MCF 10A (cell line): Measurements from ENCODE around the gene KLHL3. TPM values are rescaled to one million over a fixed set of nuclear protein-coding genes. Genes with fewer than 3 reads are reported as not detected.

Experiments
- BruUV-seq: library from RNA; stranded (reverse); fragments of 400-500 nt; replicated peaks from 2 replicates; lab custom pipeline; 2021; lab: Mats Ljungman, UMichigan
- CTCF ChIA-PET: fragments of 300-600 bp; sonication (Branson Sonifier 250); formaldehyde crosslinking; extraction: SDS; loops from one replicate; lab custom pipeline; 2021; ENCODE audit warnings: antibody characterized with exemption, inconsistent platforms; lab: Yijun Ruan, JAX
- POLR2A ChIA-PET: fragments of 300-600, 350-650 bp; sonication (Branson Sonifier 250); formaldehyde crosslinking; extraction: SDS; loops from one replicate; lab custom pipeline; 2020; ENCODE audit warnings: antibody characterized with exemption, inconsistent platforms; lab: Yijun Ruan, JAX
- DNase-seq: peaks from one replicate; pipeline ENCODE4 v3.0.0-alpha.2; 2018; ENCODE audit not compliant: unreplicated experiment
- H3K27ac Mint-ChIP-seq: one replicate; pipeline ENCODE4 v1.8.0; 2022; ENCODE audit warnings: mild to moderate bottlenecking, low read depth, mixed read lengths; ENCODE audit not compliant: unreplicated experiment
- H3K27me3 Mint-ChIP-seq: one replicate; pipeline ENCODE4 v1.8.0; 2022; ENCODE audit warnings: mixed read lengths; ENCODE audit not compliant: insufficient read depth, unreplicated experiment
- H3K36me3 Mint-ChIP-seq: one replicate; pipeline ENCODE4 v1.8.0; 2022; ENCODE audit warnings: mild to moderate bottlenecking, moderate library complexity, mixed read lengths; ENCODE audit not compliant: insufficient read depth, unreplicated experiment
- H3K4me1 Mint-ChIP-seq: one replicate; pipeline ENCODE4 v1.8.0; 2022; ENCODE audit warnings: mixed read lengths; ENCODE audit not compliant: insufficient read depth, unreplicated experiment
- H3K4me3 Mint-ChIP-seq: one replicate; pipeline ENCODE4 v1.8.0; 2022; ENCODE audit warnings: mild to moderate bottlenecking, moderate library complexity, mixed read lengths; ENCODE audit not compliant: unreplicated experiment
- H3K9me3 Mint-ChIP-seq: one replicate; pipeline ENCODE4 v1.8.0; 2022; ENCODE audit warnings: mixed read lengths; ENCODE audit not compliant: unreplicated experiment
- CTCF ChIP-seq: fragments of 200-600 bp; IDR thresholded peaks from one replicate; pipeline ENCODE4 v1.8.0; 2022; ENCODE audit warnings: antibody characterized with exemption, mild to moderate bottlenecking; ENCODE audit not compliant: unreplicated experiment
- intact Hi-C: fragments of 100-400 bp; cut with micrococcal nuclease; formaldehyde crosslinking; loops from 2 replicates; pipeline ENCODE4 v1.14.1; 2022
- total RNA-seq: library from RNA; stranded (reverse); gene quantifications from 2 replicates; pipeline ENCODE4 v1.2.3, GENCODE V29; 2022

Gene KLHL3
- total RNA-seq, 1 experiment from 2014 or later, result 0.49 TPM

GRCh38 chr5:137718611-137719010, 17.3 kb downstream of the KLHL3 start:
- Mint-ChIP-seq H3K27me3 (peaks cover 21% of the 10 kb centered on the region), H3K36me3 (no peaks in the 10 kb centered on the region), H3K4me1 (no peaks in the 10 kb centered on the region), H3K9me3 (no peaks in the 10 kb centered on the region), H3K27ac (no peak overlapping the region), H3K4me3 (no peak overlapping the region)
- BruUV-seq, result no TSS peak
- CTCF ChIA-PET, result interaction anchor here (1.1 to 4.4 kb wide), 3 partner anchors 23 to 89 kb away, joined by 5 to 35 read pairs (median 12); no protein-coding TSS in a partner anchor
- intact Hi-C loops, result no loop called here
- POLR2A ChIA-PET, result no interaction called here
- DNase-seq, result no peak
- no peak for TF ChIP-seq CTCF

GRCh38 chr5:137716337-137716736, 19.6 kb downstream of the KLHL3 start:
- BruUV-seq, result no TSS peak
- intact Hi-C loops, result no loop called here
- Mint-ChIP-seq H3K4me3 (no peak overlapping the region), H3K9me3 (no peaks in the 10 kb centered on the region), H3K4me1 (no peaks in the 10 kb centered on the region), H3K27ac (no peak overlapping the region), H3K27me3 (peaks cover 12% of the 10 kb centered on the region), H3K36me3 (no peaks in the 10 kb centered on the region)
- CTCF ChIA-PET, result interaction anchor here (1.5 to 4.4 kb wide), 3 partner anchors 14 to 56 kb away, joined by 3 to 35 read pairs (median 10); no protein-coding TSS in a partner anchor
- POLR2A ChIA-PET, result interaction anchor here (1.4 kb wide), 1 partner anchor 30 kb away, joined by 3 read pairs; no protein-coding TSS in a partner anchor
- no peak for DNase-seq
- TF ChIP-seq CTCF, result no peak

GRCh38 chr5:137715456-137715855, 20.4 kb downstream of the KLHL3 start:
- Mint-ChIP-seq H3K27me3 (peaks cover 3% of the 10 kb centered on the region), H3K9me3 (no peaks in the 10 kb centered on the region), H3K36me3 (no peaks in the 10 kb centered on the region), H3K4me3 (no peak overlapping the region), H3K4me1 (no peaks in the 10 kb centered on the region), H3K27ac (no peak overlapping the region)
- TF ChIP-seq CTCF, result no peak
- BruUV-seq, result no TSS peak
- ChIA-PET POLR2A (interaction anchor here (0.8 kb wide), 1 partner anchor 34 kb away, joined by 4 read pairs; no protein-coding TSS in a partner anchor), CTCF (interaction anchor here (0.8 to 1.5 kb wide), 2 partner anchors 15 to 27 kb away, joined by 3 to 4 read pairs; no protein-coding TSS in a partner anchor)
- no peak for DNase-seq
- intact Hi-C loops, result no loop called here

GRCh38 chr5:137714946-137715345, 20.9 kb downstream of the KLHL3 start:
- no peaks in the 10 kb centered on the region for H3K9me3 Mint-ChIP-seq
- H3K27me3 Mint-ChIP-seq, result no peaks in the 10 kb centered on the region
- no peaks in the 10 kb centered on the region for H3K4me1 Mint-ChIP-seq
- TF ChIP-seq CTCF, result no peak
- ChIA-PET CTCF (interaction anchor here (0.6 to 1.5 kb wide), 4 partner anchors 16 to 54 kb away, joined by 3 to 6 read pairs (median 4); no protein-coding TSS in a partner anchor), POLR2A (interaction anchor here (0.8 kb wide), 1 partner anchor 35 kb away, joined by 4 read pairs; no protein-coding TSS in a partner anchor)
- DNase-seq, result no peak
- no peak overlapping the region for H3K4me3 Mint-ChIP-seq
- H3K27ac Mint-ChIP-seq, result no peak overlapping the region
- no peaks in the 10 kb centered on the region for H3K36me3 Mint-ChIP-seq
- intact Hi-C loops, result no loop called here
- no TSS peak for BruUV-seq
